ENCODE results near the gene GPX6.

- no peak for TF ChIP-seq ZNF549 (tag by site-specific recombination; IDR thresholded peaks at IDR 0.05)
- no peak for TF ChIP-seq ZBTB26 (tag by site-specific recombination; optimal IDR thresholded peaks at IDR 0.05)
- TF ChIP-seq ZNF24 (tag by site-specific recombination; IDR thresholded peaks at IDR 0.05) = no peak
- no peak for TF ChIP-seq ZNF391 (tag by site-specific recombination; IDR thresholded peaks at IDR 0.05; ENCODE audit: borderline replicate concordance, low read depth)
- TF ChIP-seq CTCF (tag by site-specific recombination; IDR thresholded peaks at IDR 0.05) = no peak
- no peak for TF ChIP-seq ZNF157 (tag by site-specific recombination; IDR thresholded peaks at IDR 0.05)
- TF ChIP-seq PBX3 (CRISPR knock-in tag; IDR thresholded peaks at IDR 0.05) = no peak
- no peak for TF ChIP-seq YY1 (tag by site-specific recombination; IDR thresholded peaks at IDR 0.05)
Observed at GRCh38 chr6:28486533-28486932, 29.1 kb downstream of the GPX6 start.
